HG03060 (cell line): ENCODE measurements around the gene SHANK3.
"Not testable (repeated sequence)": the region's sequence is repeated elsewhere in the genome, so short reads cannot be mapped to it uniquely, and the experiment has no call there.

Experiments
- ATAC-seq: cut with Tn5 transposase; IDR thresholded peaks from one replicate; pipeline ENCODE4 v1.9.1; 2021; ENCODE audit warnings: low read depth, moderate number of reproducible peaks; ENCODE audit not compliant: unreplicated experiment

Gene SHANK3

DNA sequence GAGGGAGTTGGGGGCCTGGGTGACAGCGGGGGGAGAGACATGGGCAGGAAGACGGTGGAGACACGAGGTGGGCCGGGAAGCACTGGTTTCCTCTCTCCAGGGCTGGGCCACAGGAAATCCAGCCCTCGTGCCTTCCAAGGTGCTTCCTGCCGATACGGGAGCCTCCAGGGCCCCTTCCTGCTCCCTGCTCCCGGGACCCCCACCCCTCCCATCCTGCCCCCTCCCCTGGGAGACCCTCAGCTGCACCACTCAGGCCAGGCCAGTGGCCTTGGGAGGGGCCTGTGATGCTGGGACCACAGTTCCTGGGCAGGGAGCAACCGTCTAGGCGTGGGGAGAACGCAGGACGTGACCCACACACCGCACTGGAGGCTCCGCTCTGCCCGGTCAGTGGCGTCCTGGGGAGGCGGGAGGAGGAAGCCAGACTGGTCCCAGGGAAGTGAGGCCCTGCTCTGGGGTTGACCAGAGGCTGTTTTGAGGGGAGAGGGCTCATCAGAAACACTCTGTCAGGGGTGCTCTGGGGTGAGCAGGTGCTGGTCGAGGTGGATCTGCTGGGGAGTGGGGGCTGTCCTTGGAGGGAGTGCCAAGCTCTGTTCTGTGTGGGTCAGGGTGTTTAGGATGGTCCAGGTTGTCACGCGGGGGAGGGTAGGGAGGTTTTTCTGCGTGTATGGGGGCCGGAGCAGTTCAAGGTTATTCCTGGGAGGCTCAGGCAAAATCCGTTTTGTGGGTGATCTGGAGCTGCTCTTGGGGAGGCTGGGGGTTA, at the start of gene SHANK3:
Gene SHANK3, plus strand, starts transcription at position 353 of the 760 bp plus-strand sequence.
- ATAC-seq, result no peak

DNA sequence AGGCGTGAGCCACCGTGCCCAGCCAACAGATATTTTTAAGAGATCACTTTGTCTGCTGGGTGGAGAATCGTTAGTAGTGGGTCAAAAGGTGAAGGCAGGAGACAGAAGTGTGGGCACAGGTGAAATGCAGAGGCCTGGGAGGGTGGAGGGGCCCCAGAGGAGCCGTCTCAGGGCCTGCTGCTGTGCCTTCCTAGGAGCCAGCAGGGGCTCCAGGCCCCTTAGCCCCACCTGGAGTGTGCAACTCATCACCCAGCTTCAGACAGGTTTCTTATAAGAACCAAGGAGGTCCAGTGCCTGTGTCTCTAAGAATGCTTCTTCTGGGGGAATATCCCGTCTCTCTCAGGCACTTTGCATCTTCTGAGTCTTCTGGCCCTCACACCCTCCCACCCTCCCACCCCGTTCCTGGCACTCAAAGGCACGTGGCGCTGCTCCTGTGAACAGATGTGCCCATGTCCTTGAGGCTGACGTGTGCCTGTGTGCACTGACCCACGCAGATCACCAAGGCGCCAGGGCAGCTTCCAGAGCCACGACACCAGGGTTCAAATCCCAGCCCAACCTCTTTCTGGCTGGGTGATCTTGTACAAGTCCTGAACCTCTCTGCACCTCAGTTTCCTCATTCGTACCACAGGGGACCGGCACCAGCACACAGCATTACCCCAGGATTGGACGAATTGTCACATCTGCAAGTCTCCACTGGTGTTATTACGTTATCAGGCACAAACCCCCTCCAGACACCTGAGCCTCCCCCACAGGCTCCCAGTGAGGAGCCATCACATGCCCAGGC, 48.1 kb upstream of the SHANK3 start:
- no peak for ATAC-seq

- ATAC-seq, result no peak
These were observed 47.5 kb upstream of the SHANK3 start for GRCh38 chr22:50625131-50625567.

DNA sequence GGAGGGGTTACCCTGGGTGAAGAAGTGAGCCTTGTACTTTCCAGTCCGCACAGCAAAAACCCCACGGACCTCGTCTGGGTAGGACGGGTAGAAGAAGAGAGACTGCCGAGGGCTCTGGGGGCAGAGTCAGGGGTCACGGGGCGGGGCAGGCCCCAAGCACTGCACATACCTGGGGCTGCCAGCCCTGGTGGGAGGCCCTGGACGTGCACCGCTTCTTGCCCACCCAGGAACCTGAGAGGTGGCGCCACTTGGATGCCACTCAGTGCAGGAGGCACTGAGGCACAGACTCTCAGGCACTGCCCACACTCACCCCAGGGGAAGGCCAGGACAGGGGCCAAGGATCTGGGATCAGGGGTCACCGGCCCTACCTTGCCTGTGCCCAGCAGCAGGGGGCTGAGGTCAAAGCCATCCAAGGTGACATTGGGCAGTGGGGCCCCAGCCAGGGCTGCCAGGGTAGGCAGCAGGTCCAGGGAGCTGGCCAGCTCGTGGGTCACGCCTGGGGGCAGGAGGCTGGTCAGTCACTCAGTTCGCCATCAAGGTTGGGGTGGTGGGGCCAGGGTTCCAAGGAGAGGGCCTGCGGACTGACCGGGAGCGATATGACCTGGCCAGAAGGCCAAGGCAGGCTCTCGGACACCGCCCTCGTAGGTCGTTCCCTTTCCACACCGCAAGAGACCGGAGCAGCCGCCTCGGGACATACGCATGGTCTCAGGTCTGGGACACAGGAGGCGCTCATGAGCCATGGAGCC, 46.9 kb upstream of the SHANK3 start:
- no peak for ATAC-seq

GRCh38 chr22:50626314-50626849, 46.2 kb upstream of the SHANK3 start:
- ATAC-seq, result no peak

GRCh38 chr22:50626850-50627641, 45.6 kb upstream of the SHANK3 start:
- no peak for ATAC-seq

- no peak for ATAC-seq
These were observed 44.7 kb upstream of the SHANK3 start, which contains the start of gene ARSA for GRCh38 chr22:50627642-50628542. ARSA (minus strand) TSS chr22:50628152; CDS start chr22:50627779, 373 bp downstream.

DNA sequence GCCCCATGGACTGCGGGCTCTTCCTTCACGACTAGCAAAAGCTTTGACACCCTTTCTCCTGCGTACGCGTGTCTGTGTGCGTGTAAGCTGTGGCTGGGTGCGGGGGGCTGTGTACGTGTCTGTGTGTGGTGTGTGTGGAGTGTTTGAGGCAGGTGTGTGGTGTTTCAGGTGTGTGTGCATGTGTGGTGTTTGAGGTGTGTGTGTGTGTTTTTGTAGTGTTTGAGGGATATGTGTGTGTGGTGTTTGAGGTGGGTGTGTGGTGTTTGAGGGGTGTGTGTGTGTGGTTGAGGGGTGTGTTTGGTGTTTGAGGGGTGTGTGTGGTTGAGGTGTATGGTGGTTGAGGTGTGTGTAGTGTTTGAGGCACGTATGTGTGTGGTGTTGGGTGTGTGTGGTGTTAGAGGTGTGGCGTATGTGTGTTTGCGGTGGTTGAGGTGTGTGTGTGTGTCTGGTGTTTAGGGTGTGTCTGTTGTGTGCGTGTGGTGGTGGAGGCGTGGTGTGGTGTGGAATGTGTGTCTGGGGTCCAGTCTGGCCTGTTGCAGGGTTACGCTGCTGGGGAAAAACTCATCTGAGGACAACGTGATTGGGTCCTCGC, 44.0 kb upstream of the SHANK3 start:
- ATAC-seq, result no peak

DNA sequence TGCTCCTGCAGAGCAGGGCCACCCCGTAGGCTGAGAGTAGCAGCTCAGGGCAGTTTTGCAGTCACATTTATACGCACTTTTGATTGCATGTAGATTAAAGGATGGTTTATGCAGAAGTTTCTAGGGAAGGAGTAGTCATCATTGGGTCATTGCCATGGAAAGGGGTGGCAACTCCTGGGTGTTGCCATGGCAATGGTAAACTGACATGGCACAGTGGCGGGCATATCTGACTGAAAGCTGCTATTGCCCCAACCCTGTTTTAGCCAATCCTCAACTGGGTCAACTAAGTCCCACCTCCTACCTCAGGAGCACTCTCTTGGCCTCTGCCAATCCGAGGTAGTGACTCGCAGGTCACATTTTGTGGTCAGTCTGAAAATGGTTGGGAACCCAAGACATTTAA, 42.2 kb upstream of the SHANK3 start:
- ATAC-seq, result no peak

DNA sequence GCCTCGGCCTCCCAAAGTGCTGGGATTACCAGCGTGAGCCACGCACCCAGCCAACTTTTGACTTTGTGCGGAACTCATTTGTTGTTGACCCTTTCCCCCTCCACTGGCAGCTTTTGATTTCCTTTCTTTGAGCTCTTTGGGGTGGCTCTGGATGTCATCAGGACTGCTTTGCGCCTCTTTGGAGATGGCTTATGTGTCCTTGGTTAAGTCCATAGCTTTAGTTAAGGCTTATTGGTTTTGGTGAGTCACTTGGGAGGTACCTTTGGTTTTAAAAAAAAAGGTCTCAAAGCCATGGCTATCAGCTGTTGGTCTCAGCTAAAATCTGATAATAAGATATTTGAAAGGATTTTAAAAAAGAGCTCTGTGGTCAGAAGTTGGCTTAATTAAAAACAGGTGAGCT, 39.5 kb upstream of the SHANK3 start:
- no peak for ATAC-seq

GRCh38 chr22:50633771-50634170, 38.9 kb upstream of the SHANK3 start:
- ATAC-seq, result no peak

- ATAC-seq, result no peak
These were observed 37.0 kb upstream of the SHANK3 start for GRCh38 chr22:50635591-50635990.

DNA sequence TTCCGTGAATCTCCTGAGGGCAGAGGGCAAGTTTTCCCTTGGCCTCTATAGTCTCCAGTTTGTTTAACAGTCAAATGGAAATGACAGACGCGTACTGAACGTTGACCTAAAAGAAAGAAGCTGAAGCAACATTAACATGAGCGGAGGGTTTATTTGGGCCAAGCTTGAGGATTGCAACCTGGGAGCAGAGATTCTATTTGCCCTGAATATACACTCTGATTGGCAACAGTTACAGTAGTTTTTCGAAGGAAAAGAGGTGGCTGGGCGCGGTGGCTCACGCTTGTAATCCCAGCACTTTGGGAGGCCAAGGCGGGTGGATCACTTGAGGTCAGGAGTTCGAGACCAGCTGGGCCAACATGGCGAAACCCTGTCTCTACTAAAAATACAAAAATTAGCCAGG, 32.3 kb upstream of the SHANK3 start:
- not testable (repeated sequence) for ATAC-seq

GRCh38 chr22:50640857-50641647, 31.6 kb upstream of the SHANK3 start:
- ATAC-seq, result no peak

DNA sequence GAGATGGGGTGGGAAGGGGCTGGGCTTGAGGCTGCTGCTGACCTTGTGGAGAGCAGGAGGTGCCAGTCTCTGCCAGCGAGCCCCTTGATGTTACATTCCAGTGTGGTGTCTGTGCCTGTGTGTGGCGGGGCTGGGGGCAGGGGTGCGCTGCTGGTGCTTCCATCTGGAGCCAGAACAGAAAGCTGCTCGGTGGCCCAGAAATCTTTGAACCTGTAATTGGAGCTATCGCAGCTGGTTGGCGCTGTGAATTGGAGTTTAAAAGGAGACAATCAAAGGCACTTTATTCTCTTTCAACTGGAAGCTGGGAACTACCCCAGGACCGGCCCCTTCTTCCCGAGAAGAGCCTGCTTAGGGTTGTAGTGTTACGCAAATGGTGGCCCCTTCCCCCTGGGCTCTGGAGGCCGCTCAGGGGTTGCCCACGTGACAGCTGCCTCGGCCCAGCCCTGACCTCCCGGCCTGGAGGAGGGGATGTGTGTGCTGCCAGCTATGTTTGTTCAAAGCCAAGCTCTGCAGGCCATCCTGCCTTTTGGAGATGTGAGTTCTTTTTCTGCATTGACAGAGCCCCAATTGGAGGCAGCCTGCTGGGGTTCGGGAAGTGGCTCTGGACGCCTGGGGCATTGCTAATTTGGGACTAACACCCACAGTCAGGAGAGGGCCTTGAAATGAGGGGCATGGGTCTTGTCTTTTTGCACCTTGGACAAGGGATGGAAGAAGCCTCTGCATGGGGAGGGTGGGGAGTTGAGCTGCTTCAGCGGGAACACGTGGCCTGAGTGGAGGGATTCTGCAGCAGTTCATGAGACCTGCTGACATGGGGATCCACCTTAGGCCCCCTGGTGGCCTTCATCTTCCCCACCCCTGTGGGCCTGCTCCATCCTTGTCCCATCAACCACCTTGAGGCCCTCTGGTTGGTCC, 30.7 kb upstream of the SHANK3 start:
- no peak for ATAC-seq

DNA sequence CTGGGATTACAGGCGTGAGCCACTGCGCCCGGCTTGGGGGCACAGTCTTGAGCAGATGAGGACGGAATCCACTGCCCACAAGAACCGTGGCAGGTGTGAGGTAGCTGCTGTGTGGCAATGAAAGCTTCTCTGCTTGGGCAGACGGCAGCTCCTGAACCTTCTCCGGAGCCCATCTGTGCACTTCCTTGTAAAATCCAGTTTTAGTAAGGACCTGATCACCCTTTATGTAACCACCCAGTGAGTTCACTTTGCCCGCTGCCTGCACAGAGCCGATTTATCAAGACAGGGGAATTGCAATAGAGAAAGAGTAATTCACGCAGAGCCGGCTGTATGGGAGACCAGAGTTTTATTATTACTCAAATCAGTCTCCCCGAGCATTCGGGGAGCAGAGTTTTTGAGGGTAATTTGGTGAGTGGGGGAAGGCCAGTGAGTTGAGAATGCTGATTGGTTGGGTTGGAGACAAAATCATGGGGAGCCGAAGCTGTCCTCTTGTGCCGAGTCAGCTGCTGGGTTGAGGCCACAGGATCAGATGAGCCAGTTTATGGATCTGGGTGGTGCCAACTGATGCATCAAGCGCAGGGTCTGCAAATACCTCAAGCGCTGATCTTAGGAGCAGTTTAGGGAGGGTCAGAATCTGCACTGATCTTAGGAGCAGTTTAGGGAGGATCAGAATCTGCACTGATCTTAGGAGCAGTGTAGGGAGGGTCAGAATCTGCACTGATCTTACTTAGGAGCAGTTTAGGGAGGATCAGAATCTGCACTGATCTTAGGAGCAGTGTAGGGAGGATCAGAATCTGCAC, 29.4 kb upstream of the SHANK3 start:
- not testable (repeated sequence) for ATAC-seq
